SH-SY5Y (cell line): ENCODE results near the gene CALHM1.

Source experiments
- GATA2 ChIP-seq: IDR thresholded peaks from 2 replicates; pipeline ENCODE4 v1.6.1; 2011; ENCODE audit warnings: mild to moderate bottlenecking, low read depth, low read length
- GATA3 ChIP-seq: IDR thresholded peaks from 2 replicates; pipeline ENCODE4 v1.6.1; 2011; ENCODE audit warnings: low read depth, mild to moderate bottlenecking, low read length, moderate library complexity

DNA sequence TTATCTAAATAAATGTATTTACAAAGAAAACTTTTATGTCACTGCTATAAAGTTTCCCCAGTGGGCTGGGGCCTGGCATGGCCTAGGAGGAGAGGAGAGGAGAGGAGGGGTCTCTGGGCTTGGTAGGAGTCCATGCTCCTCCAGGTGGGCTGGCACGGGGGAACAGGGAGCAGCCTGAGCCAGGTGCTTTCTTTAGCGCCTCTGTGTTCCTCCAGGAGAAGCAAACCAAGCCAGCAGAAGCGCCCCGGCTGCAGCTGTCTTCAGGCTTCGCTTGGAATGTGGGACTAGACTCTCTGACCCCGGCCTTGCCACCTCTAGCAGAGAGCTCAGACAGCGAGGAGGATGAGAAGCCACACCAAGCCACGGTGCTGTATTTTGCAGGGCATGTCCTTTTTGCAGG is 17.1 kb downstream of the CALHM1 start:
- TF ChIP-seq GATA3 (no peak), GATA2 (no peak)
